T-helper 22 cell (primary cell): ENCODE measurements around the gene FKBP6.
"Not testable (repeated sequence)": the region's sequence is repeated elsewhere in the genome, so short reads cannot be mapped to it uniquely, and the experiment has no call there.

ENCODE experiments used
- DNase-seq: peaks from one replicate; pipeline ENCODE4 v3.0.0-alpha.2; 2020; ENCODE audit warnings: low read depth

The FKBP6 gene

GRCh38 chr7:73395538-73396503, 67.9 kb downstream of the FKBP6 start:
- no peak for DNase-seq

DNA sequence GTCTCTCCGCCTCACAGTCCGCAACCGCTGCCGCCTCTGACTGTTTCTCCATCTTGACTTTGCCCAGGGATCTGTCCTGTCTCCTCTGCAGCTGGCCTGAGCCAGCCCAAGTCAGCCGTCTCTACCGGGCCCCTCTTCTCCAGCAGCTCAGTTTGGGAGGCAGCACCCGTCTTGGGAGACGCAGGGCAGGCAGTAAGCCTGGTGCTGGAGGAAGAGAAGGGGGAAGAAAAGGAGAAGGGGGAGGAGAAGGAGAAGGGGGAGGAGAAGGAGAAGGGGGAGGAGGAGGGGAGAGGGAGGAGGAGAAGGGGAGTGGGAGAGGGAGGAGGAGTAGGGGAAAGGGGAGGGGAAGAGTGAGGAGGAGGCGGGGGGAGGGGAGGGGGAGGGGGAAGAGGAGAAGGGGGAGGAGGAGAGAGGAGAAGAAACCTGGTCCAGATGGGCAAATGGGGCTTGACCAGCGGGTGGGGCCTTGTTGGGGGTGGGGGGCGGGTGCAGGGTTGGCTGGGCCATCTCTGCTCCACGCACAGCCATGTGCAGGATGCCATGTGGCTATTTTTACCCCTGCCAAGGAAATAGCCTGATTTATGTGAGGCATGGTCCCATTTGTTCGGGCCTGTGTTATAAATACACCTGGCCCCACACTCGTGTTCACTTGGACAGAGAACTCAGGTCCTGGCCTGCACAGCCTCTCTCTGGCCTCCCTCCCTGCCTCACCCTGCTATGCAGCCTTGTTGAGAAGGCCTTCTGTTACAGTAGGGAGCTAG, 69.7 kb downstream of the FKBP6 start:
- DNase-seq, result no peak

GRCh38 chr7:73399185-73400050, 71.5 kb downstream of the FKBP6 start:
- not testable (repeated sequence) for DNase-seq

DNA sequence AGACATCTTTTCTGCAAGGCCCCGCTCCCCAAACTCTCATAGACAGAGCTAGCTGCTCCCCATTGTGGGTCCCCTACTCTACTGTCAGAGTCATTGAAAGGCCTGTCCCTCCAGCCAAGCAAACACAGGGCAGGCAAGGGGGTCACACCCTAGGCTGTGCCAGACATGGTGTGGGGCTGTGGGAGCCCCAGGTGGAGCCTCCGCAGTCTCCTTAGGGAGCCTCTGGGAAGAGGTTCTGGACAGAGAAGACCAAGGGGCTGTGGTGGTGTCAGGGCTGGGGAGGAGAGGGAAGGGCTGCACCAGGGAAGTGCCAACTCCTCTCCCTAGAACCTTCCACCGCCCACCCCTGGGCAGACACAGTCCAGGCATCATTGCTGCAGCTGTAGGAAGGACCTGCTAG, 76.9 kb downstream of the FKBP6 start:
- not testable (repeated sequence) for DNase-seq
